GM12892 (cell line): Measurements from ENCODE around the gene ARF6.

ENCODE experiments used
- POLR2A ChIP-seq: IDR thresholded peaks from 2 replicates; pipeline ENCODE4 v1.6.1; 2011; ENCODE audit warnings: low read depth, low read length, control low read depth
- POLR2AphosphoS5 ChIP-seq: IDR thresholded peaks from 2 replicates; pipeline ENCODE4 v1.6.1; 2011; ENCODE audit warnings: low read depth, low read length, control low read depth
- TAF1 ChIP-seq: IDR thresholded peaks from 2 replicates; pipeline ENCODE4 v1.6.1; 2011; ENCODE audit warnings: low read depth, mild to moderate bottlenecking, control low read depth, low read length, borderline replicate concordance

GRCh38 chr14:49860988-49861698 lies 31.7 kb upstream of the ARF6 start:
- TF ChIP-seq POLR2A = no peak
- TF ChIP-seq POLR2AphosphoS5 = no peak
- TF ChIP-seq TAF1 = no peak
